Loucy (cell line): ENCODE data around the gene COL9A1.

ENCODE experiments used
- H2AFZ ChIP-seq: fragments of 200-600 bp; sonication (generic); 2 replicates; pipeline ENCODE4 v1.6.0; 2016; ENCODE audit warnings: antibody characterized with exemption, mild to moderate bottlenecking, low read length, moderate library complexity
- H3F3A ChIP-seq: fragments of 200-600 bp; 2 replicates; pipeline ENCODE4 v1.6.0; 2016; ENCODE audit warnings: antibody characterized with exemption, low read depth, mild to moderate bottlenecking
- H3K27me3 ChIP-seq: fragments of 200-600 bp; sonication (generic); 2 replicates; pipeline ENCODE4 v1.6.1; 2014; ENCODE audit warnings: low read length, mild to moderate bottlenecking; ENCODE audit not compliant: insufficient read depth, poor library complexity, severe bottlenecking
- H3K36me3 ChIP-seq: fragments of 200-600 bp; sonication (generic); 2 replicates; pipeline ENCODE4 v1.6.1; 2016; ENCODE audit warnings: low read length; ENCODE audit not compliant: insufficient read depth
- H3K4me1 ChIP-seq: fragments of 200-600 bp; sonication (generic); 2 replicates; pipeline ENCODE4 v1.5.1; 2014; ENCODE audit warnings: low read length, mild to moderate bottlenecking; ENCODE audit not compliant: insufficient read depth, poor library complexity, severe bottlenecking
- H3K4me2 ChIP-seq: fragments of 200-600 bp; sonication (generic); 2 replicates; pipeline ENCODE4 v1.6.0; 2014; ENCODE audit warnings: antibody characterized with exemption, low read length, low read depth, mild to moderate bottlenecking; ENCODE audit not compliant: poor library complexity, severe bottlenecking
- H3K4me3 ChIP-seq: fragments of 200-600 bp; sonication (generic); 2 replicates; pipeline ENCODE4 v1.5.1; 2014; ENCODE audit warnings: low read length, mild to moderate bottlenecking, mixed read lengths; ENCODE audit not compliant: poor library complexity, severe bottlenecking
- H3K79me2 ChIP-seq: fragments of 200-600 bp; sonication (generic); 2 replicates; pipeline ENCODE4 v1.6.1; 2014; ENCODE audit warnings: low read length; ENCODE audit not compliant: insufficient read depth
- H3K9ac ChIP-seq: fragments of 200-600 bp; sonication (generic); 2 replicates; pipeline ENCODE4 v1.6.0; 2014; ENCODE audit warnings: mild to moderate bottlenecking, low read depth, low read length, moderate library complexity; ENCODE audit not compliant: poor library complexity, severe bottlenecking
- H3K9me2 ChIP-seq: fragments of 200-600 bp; sonication (generic); replicated peaks from 2 replicates; pipeline ENCODE4 v1.6.1; 2016; ENCODE audit warnings: low read depth, low read length, mixed read lengths
- H3K9me3 ChIP-seq: fragments of 200-600 bp; sonication (generic); 2 replicates; pipeline ENCODE4 v1.6.1; 2014; ENCODE audit warnings: mild to moderate bottlenecking, antibody characterized with exemption, low read length, low read depth; ENCODE audit not compliant: insufficient read depth
- H4K20me1 ChIP-seq: fragments of 200-600 bp; sonication (generic); 2 replicates; pipeline ENCODE4 v1.6.0; 2014; ENCODE audit warnings: antibody characterized with exemption, low read length, mild to moderate bottlenecking; ENCODE audit not compliant: insufficient read depth, poor library complexity, severe bottlenecking
- CTCF ChIP-seq: fragments of 200-600 bp; sonication (generic); conservative IDR thresholded peaks from 2 replicates; pipeline ENCODE4 v1.5.1; 2014; ENCODE audit warnings: mild to moderate bottlenecking, antibody characterized with exemption, low read length
- EZH2phosphoT487 ChIP-seq: fragments of 200-600 bp; IDR thresholded peaks from 2 replicates; pipeline ENCODE4 v1.6.1; 2018; ENCODE audit warnings: antibody characterized with exemption, mild to moderate bottlenecking, moderate library complexity, borderline replicate concordance

Gene COL9A1

GRCh38 chr6:70266142-70266541 lies 36.7 kb downstream of the COL9A1 start:
- TF ChIP-seq EZH2phosphoT487 (no peak), CTCF (no peak)
- no peak overlapping the region for H3K4me3 ChIP-seq
- H3K27me3 ChIP-seq = no peaks in the 10 kb centered on the region
- no peak overlapping the region for H2AFZ ChIP-seq
- H3K9me2 ChIP-seq = no peaks in the 10 kb centered on the region
- H3K4me1 ChIP-seq = no peaks in the 10 kb centered on the region
- H3K79me2 ChIP-seq = no peaks in the 10 kb centered on the region
- no peaks in the 10 kb centered on the region for H3K36me3 ChIP-seq
- no peak overlapping the region for H3K9ac ChIP-seq
- H4K20me1 ChIP-seq = no peaks in the 10 kb centered on the region
- no peaks in the 10 kb centered on the region for H3K9me3 ChIP-seq
- no peak overlapping the region for H3K4me2 ChIP-seq
- no peaks in the 10 kb centered on the region for H3F3A ChIP-seq

GRCh38 chr6:70264306-70264705 lies 38.6 kb downstream of the COL9A1 start:
- Histone ChIP-seq H2AFZ (no peak overlapping the region), H3F3A (no peaks in the 10 kb centered on the region), H3K4me1 (no peaks in the 10 kb centered on the region), H4K20me1 (no peaks in the 10 kb centered on the region), H3K4me3 (no peak overlapping the region), H3K9me3 (no peaks in the 10 kb centered on the region), H3K27me3 (no peaks in the 10 kb centered on the region), H3K4me2 (no peak overlapping the region), H3K79me2 (no peaks in the 10 kb centered on the region), H3K36me3 (no peaks in the 10 kb centered on the region), H3K9me2 (no peaks in the 10 kb centered on the region), H3K9ac (no peak overlapping the region)
- TF ChIP-seq CTCF (no peak), EZH2phosphoT487 (no peak)

- TF ChIP-seq EZH2phosphoT487 (no peak), CTCF (no peak)
- Histone ChIP-seq H3K9me3 (no peaks in the 10 kb centered on the region), H3K4me1 (no peaks in the 10 kb centered on the region), H2AFZ (no peak overlapping the region), H3F3A (no peaks in the 10 kb centered on the region), H4K20me1 (no peaks in the 10 kb centered on the region), H3K4me2 (no peak overlapping the region), H3K4me3 (no peak overlapping the region), H3K9me2 (no peaks in the 10 kb centered on the region), H3K36me3 (no peaks in the 10 kb centered on the region), H3K27me3 (no peaks in the 10 kb centered on the region), H3K9ac (no peak overlapping the region), H3K79me2 (no peaks in the 10 kb centered on the region)
Measured at GRCh38 chr6:70258483-70258882, 44.4 kb downstream of the COL9A1 start.
